Measurements from ENCODE around the gene PTPRN2.

PTPRN2 gene

GRCh38 chr7:158403013-158403821 lies 184.4 kb downstream of the PTPRN2 start:
- no peak for DNase-seq (ENCODE audit: low read depth)
- no peak overlapping the region for H3K4me3 ChIP-seq (ENCODE audit: low read depth, low read length)
- TF ChIP-seq CTCF (IDR thresholded peaks at IDR 0.05; ENCODE audit: low read depth, low read length, missing control alignments): no peak

- DNase-seq (ENCODE audit: low read depth): no peak
- TF ChIP-seq CTCF (IDR thresholded peaks at IDR 0.05; ENCODE audit: low read depth, low read length, missing control alignments): no peak
- no peak overlapping the region for H3K4me3 ChIP-seq (ENCODE audit: low read depth, low read length)
Observed at GRCh38 chr7:158402471-158402870, 185.2 kb downstream of the PTPRN2 start.

- no peak for TF ChIP-seq CTCF (IDR thresholded peaks at IDR 0.05; ENCODE audit: low read depth, low read length, missing control alignments)
- no peak for DNase-seq (ENCODE audit: low read depth)
- no peak overlapping the region for H3K4me3 ChIP-seq (ENCODE audit: low read depth, low read length)
Observed at GRCh38 chr7:158401826-158402225, 185.8 kb downstream of the PTPRN2 start.

GRCh38 chr7:158401295-158401694 lies 186.3 kb downstream of the PTPRN2 start:
- no peak for TF ChIP-seq CTCF (IDR thresholded peaks at IDR 0.05; ENCODE audit: low read depth, low read length, missing control alignments)
- DNase-seq (ENCODE audit: low read depth): no peak
- no peak overlapping the region for H3K4me3 ChIP-seq (ENCODE audit: low read depth, low read length)

- no peak for DNase-seq (ENCODE audit: low read depth)
- TF ChIP-seq CTCF (IDR thresholded peaks at IDR 0.05; ENCODE audit: low read depth, low read length, missing control alignments): no peak
- no peak overlapping the region for H3K4me3 ChIP-seq (ENCODE audit: low read depth, low read length)
Observed at GRCh38 chr7:158400601-158401225, 186.9 kb downstream of the PTPRN2 start.

- no peak for TF ChIP-seq CTCF (IDR thresholded peaks at IDR 0.05; ENCODE audit: low read depth, low read length, missing control alignments)
- no peak for DNase-seq (ENCODE audit: low read depth)
- no peak overlapping the region for H3K4me3 ChIP-seq (ENCODE audit: low read depth, low read length)
Observed at GRCh38 chr7:158399762-158400161, 187.9 kb downstream of the PTPRN2 start.
